ENCODE measurements around the gene NTM. TPM values are rescaled to one million over a fixed set of nuclear protein-coding genes. Genes with fewer than 3 reads are reported as not detected.

NTM gene
- total and polyA plus RNA-seq, 2 of the 8 experiments (the other 6 are each of a cell fraction or from before 2014, with no cell fraction given), result 13.4 to 20.0 TPM

GRCh38 chr11:131533149-131533548, 162.7 kb downstream of the NTM start (continued):
- TF ChIP-seq, protein P1, sequence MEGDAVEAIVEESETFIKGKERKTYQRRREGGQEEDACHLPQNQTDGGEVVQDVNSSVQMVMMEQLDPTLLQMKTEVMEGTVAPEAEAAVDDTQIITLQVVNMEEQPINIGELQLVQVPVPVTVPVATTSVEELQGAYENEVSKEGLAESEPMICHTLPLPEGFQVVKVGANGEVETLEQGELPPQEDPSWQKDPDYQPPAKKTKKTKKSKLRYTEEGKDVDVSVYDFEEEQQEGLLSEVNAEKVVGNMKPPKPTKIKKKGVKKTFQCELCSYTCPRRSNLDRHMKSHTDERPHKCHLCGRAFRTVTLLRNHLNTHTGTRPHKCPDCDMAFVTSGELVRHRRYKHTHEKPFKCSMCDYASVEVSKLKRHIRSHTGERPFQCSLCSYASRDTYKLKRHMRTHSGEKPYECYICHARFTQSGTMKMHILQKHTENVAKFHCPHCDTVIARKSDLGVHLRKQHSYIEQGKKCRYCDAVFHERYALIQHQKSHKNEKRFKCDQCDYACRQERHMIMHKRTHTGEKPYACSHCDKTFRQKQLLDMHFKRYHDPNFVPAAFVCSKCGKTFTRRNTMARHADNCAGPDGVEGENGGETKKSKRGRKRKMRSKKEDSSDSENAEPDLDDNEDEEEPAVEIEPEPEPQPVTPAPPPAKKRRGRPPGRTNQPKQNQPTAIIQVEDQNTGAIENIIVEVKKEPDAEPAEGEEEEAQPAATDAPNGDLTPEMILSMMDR (IDR thresholded peaks at IDR 0.05; ENCODE audit: control extremely low read depth in 1 of 3, insufficient read depth in 1 of 3, low read depth in 1 of 3, low read length in 3 of 3), result no peak
- no peak for TF ChIP-seq CBX5 (IDR thresholded peaks at IDR 0.05; ENCODE audit: low read depth, low read length)
- TF ChIP-seq RBBP5 (IDR thresholded peaks at IDR 0.05; ENCODE audit: borderline replicate concordance, low read depth, low read length), result no peak
- TF ChIP-seq NANOG (IDR thresholded peaks at IDR 0.05; ENCODE audit: insufficient read depth, low read depth, low read length, poor library complexity, severe bottlenecking), result no peak
- TF ChIP-seq BACH1 (IDR thresholded peaks at IDR 0.05; ENCODE audit: low read length), result no peak
- no peak for TF ChIP-seq JUN (IDR thresholded peaks at IDR 0.05; ENCODE audit: low read depth, low read length)
- TF ChIP-seq GTF2F1 (IDR thresholded peaks at IDR 0.05; ENCODE audit: borderline replicate concordance, low read depth, low read length), result no peak
- no peak for TF ChIP-seq SIX5 (IDR thresholded peaks at IDR 0.05; ENCODE audit: low read depth, low read length)
